ENCODE results near the gene TMEM212. TPM values are rescaled to one million over a fixed set of nuclear protein-coding genes. Genes with fewer than 3 reads are reported as not detected.

Gene TMEM212
- polyA plus RNA-seq, 1 donor (not counting 4 experiments of a cell fraction or from before 2014, with no cell fraction given) = not detected

- dilution Hi-C loops (cut with MboI; ENCODE audit: extremely low pct_ligation_motif_present, low sequenced_read_pairs) = no loop called here
- Histone ChIP-seq H3K9me1 (ENCODE audit: control insufficient read depth, extremely low read depth, insufficient read depth, low read length) (no peaks in the 10 kb centered on the region), H3K27me3 (ENCODE audit: control insufficient read depth, extremely low read depth, insufficient read depth, low read length) (peaks cover 3% of the 10 kb centered on the region), H3K9ac (ENCODE audit: control insufficient read depth, extremely low read depth, insufficient read depth, low read length) (no peak overlapping the region), H3K36me3 (ENCODE audit: control insufficient read depth in 2 of 2, extremely low read depth in 1 of 2, insufficient read depth in 2 of 2, low read length in 2 of 2) (no peaks in the 10 kb centered on the region), H4K20me1 (ENCODE audit: control insufficient read depth, extremely low read depth, insufficient read depth, low read length) (no peaks in the 10 kb centered on the region), H3K9me3 (ENCODE audit: control insufficient read depth, low read depth, low read length) (no peaks in the 10 kb centered on the region), H3K27ac (ENCODE audit: control insufficient read depth, insufficient read depth, low read length) (no peak overlapping the region), H2AFZ (ENCODE audit: control insufficient read depth, low read length) (no peak overlapping the region), H3K4me2 (ENCODE audit: control insufficient read depth, extremely low read depth, insufficient read depth, low read depth, low read length) (no peak overlapping the region), H3K79me2 (ENCODE audit: control insufficient read depth, insufficient read depth, low read length) (no peaks in the 10 kb centered on the region), H3K4me1 (ENCODE audit: control insufficient read depth, extremely low read depth, insufficient read depth, low read length) (no peaks in the 10 kb centered on the region), H3K4me3 (ENCODE audit: control insufficient read depth in 2 of 3, extremely low read depth in 1 of 3, insufficient read depth in 2 of 3, low read depth in 1 of 3, low read length in 3 of 3) (no peak overlapping the region)
- DNase-seq (ENCODE audit: low read depth, low spot score) = no peak
- no peak for FAIRE-seq
- TF ChIP-seq EZH2 (IDR thresholded peaks at IDR 0.05; ENCODE audit: low read length) = no peak
- no peak for TF ChIP-seq CTCF (optimal IDR thresholded peaks at IDR 0.05 in 1 of 3, IDR thresholded peaks at IDR 0.05 in 1 of 3, conservative IDR thresholded peaks at IDR 0.05 in 1 of 3; ENCODE audit: extremely low read depth in 1 of 3, insufficient read depth in 2 of 3, low read length in 3 of 3)
Observed at GRCh38 chr3:171895900-171896299, 52.8 kb downstream of the TMEM212 start.

GRCh38 chr3:171896316-171896715 is 53.2 kb downstream of the TMEM212 start:
- no peaks in the 10 kb centered on the region for H3K9me1 ChIP-seq (ENCODE audit: control insufficient read depth, extremely low read depth, insufficient read depth, low read length)
- FAIRE-seq (no peak), DNase-seq (ENCODE audit: low read depth, low spot score) (no peak)
- H3K9ac ChIP-seq (ENCODE audit: control insufficient read depth, extremely low read depth, insufficient read depth, low read length) = no peak overlapping the region
- no peak overlapping the region for H3K27ac ChIP-seq (ENCODE audit: control insufficient read depth, insufficient read depth, low read length)
- no peak for TF ChIP-seq CTCF (optimal IDR thresholded peaks at IDR 0.05 in 1 of 3, IDR thresholded peaks at IDR 0.05 in 1 of 3, conservative IDR thresholded peaks at IDR 0.05 in 1 of 3; ENCODE audit: extremely low read depth in 1 of 3, insufficient read depth in 2 of 3, low read length in 3 of 3)
- TF ChIP-seq EZH2 (IDR thresholded peaks at IDR 0.05; ENCODE audit: low read length) = no peak
- no peak overlapping the region for H3K4me2 ChIP-seq (ENCODE audit: control insufficient read depth, extremely low read depth, insufficient read depth, low read depth, low read length)
- no peaks in the 10 kb centered on the region for H4K20me1 ChIP-seq (ENCODE audit: control insufficient read depth, extremely low read depth, insufficient read depth, low read length)
- H3K27me3 ChIP-seq (ENCODE audit: control insufficient read depth, extremely low read depth, insufficient read depth, low read length) = peaks cover 3% of the 10 kb centered on the region
- no peaks in the 10 kb centered on the region for H3K4me1 ChIP-seq (ENCODE audit: control insufficient read depth, extremely low read depth, insufficient read depth, low read length)
- dilution Hi-C loops (cut with MboI; ENCODE audit: extremely low pct_ligation_motif_present, low sequenced_read_pairs) = no loop called here
- no peaks in the 10 kb centered on the region for H3K79me2 ChIP-seq (ENCODE audit: control insufficient read depth, insufficient read depth, low read length)
- H3K36me3 ChIP-seq (ENCODE audit: control insufficient read depth in 2 of 2, extremely low read depth in 1 of 2, insufficient read depth in 2 of 2, low read length in 2 of 2) = no peaks in the 10 kb centered on the region
- no peak overlapping the region for H3K4me3 ChIP-seq (ENCODE audit: control insufficient read depth in 2 of 3, extremely low read depth in 1 of 3, insufficient read depth in 2 of 3, low read depth in 1 of 3, low read length in 3 of 3)
- no peaks in the 10 kb centered on the region for H3K9me3 ChIP-seq (ENCODE audit: control insufficient read depth, low read depth, low read length)
- no peak overlapping the region for H2AFZ ChIP-seq (ENCODE audit: control insufficient read depth, low read length)
